ENCODE measurements around the gene ST8SIA1. TPM values are rescaled to one million over a fixed set of nuclear protein-coding genes. Genes with fewer than 3 reads are reported as not detected.

Gene ST8SIA1
- total RNA-seq, 4 donors from 2014 or later = 5.1 to 13.6 (median 9.8) TPM

GRCh38 chr12:22190969-22191368 lies 143.5 kb downstream of the ST8SIA1 start:
- Histone ChIP-seq H3K27ac (replicated peaks in 1 of 4) (no peak overlapping the region), H3K9me3 (no peaks in the 10 kb centered on the region), H3K27me3 (no peaks in the 10 kb centered on the region), H3K4me1 (no peaks in the 10 kb centered on the region), H3K4me3 (no peak overlapping the region), H3K36me3 (no peaks in the 10 kb centered on the region)
- DNase-seq (ENCODE audit: extremely low spot score) = no peak
- TF ChIP-seq POLR2AphosphoS5 (IDR thresholded peaks at IDR 0.05) (no peak), EP300 (IDR thresholded peaks at IDR 0.05) (no peak), POLR2A (IDR thresholded peaks at IDR 0.05; ENCODE audit: low read depth) (no peak)
- TF ChIP-seq, protein P1, sequence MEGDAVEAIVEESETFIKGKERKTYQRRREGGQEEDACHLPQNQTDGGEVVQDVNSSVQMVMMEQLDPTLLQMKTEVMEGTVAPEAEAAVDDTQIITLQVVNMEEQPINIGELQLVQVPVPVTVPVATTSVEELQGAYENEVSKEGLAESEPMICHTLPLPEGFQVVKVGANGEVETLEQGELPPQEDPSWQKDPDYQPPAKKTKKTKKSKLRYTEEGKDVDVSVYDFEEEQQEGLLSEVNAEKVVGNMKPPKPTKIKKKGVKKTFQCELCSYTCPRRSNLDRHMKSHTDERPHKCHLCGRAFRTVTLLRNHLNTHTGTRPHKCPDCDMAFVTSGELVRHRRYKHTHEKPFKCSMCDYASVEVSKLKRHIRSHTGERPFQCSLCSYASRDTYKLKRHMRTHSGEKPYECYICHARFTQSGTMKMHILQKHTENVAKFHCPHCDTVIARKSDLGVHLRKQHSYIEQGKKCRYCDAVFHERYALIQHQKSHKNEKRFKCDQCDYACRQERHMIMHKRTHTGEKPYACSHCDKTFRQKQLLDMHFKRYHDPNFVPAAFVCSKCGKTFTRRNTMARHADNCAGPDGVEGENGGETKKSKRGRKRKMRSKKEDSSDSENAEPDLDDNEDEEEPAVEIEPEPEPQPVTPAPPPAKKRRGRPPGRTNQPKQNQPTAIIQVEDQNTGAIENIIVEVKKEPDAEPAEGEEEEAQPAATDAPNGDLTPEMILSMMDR (IDR thresholded peaks at IDR 0.05) = no peak
- 29% methylated on average over 1 of the region's 1 CpG for WGBS
- intact Hi-C loops (cut with DNase I) = no loop called here

- H3K27ac ChIP-seq (replicated peaks in 1 of 4) = no peak overlapping the region
- H3K9me3 ChIP-seq = no peaks in the 10 kb centered on the region
- H3K36me3 ChIP-seq = no peaks in the 10 kb centered on the region
- TF ChIP-seq POLR2A (IDR thresholded peaks at IDR 0.05; ENCODE audit: low read depth) = no peak
- TF ChIP-seq POLR2AphosphoS5 (IDR thresholded peaks at IDR 0.05) = no peak
- no peak for TF ChIP-seq EP300 (IDR thresholded peaks at IDR 0.05)
- TF ChIP-seq, protein P1 (IDR thresholded peaks at IDR 0.05) = no peak
- intact Hi-C loops (cut with DNase I) = no loop called here
- H3K27me3 ChIP-seq = no peaks in the 10 kb centered on the region
- H3K4me3 ChIP-seq = no peak overlapping the region
- WGBS = 80% methylated on average over 3 of the region's 3 CpGs
- no peaks in the 10 kb centered on the region for H3K4me1 ChIP-seq
- no peak for DNase-seq (ENCODE audit: extremely low spot score)
These were observed 146.1 kb downstream of the ST8SIA1 start for GRCh38 chr12:22188431-22188830.

GRCh38 chr12:22180705-22181104 lies 153.8 kb downstream of the ST8SIA1 start:
- Histone ChIP-seq H3K4me3 (no peak overlapping the region), H3K27me3 (no peaks in the 10 kb centered on the region), H3K36me3 (no peaks in the 10 kb centered on the region), H3K27ac (replicated peaks in 1 of 4) (no peak overlapping the region), H3K4me1 (no peaks in the 10 kb centered on the region), H3K9me3 (no peaks in the 10 kb centered on the region)
- DNase-seq (ENCODE audit: extremely low spot score) = no peak
- TF ChIP-seq, protein P1 (IDR thresholded peaks at IDR 0.05) = no peak
- no peak for TF ChIP-seq POLR2A (IDR thresholded peaks at IDR 0.05; ENCODE audit: low read depth)
- TF ChIP-seq EP300 (IDR thresholded peaks at IDR 0.05) = no peak
- no peak for TF ChIP-seq POLR2AphosphoS5 (IDR thresholded peaks at IDR 0.05)
- intact Hi-C loops (cut with DNase I) = no loop called here
- WGBS = 45% methylated on average over 1 of the region's 1 CpG

DNA sequence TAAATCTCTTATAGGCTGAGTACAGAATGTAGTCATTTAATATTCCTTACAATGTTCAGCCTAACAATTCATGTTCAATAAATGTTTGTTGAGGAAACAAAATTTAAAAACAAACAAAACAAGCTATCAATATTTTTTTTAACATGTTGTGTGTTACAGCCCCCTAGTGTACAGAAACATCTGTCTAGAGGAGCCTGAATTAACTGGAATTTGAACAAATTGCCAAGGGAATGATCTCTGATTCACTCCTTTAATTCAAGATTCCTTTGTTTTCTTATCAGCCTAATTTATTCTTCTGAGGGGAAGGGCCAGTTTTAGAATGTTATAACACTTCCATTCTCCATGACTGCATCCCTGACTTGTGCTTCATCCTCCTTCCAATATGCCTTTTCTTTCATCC lies 161.3 kb downstream of the ST8SIA1 start:
- no peak overlapping the region for H3K27ac ChIP-seq (replicated peaks in 1 of 4)
- no peak for TF ChIP-seq POLR2A (IDR thresholded peaks at IDR 0.05; ENCODE audit: low read depth)
- TF ChIP-seq, protein P1 (IDR thresholded peaks at IDR 0.05) = no peak
- TF ChIP-seq POLR2AphosphoS5 (IDR thresholded peaks at IDR 0.05) = no peak
- no peak for TF ChIP-seq EP300 (IDR thresholded peaks at IDR 0.05)
- H3K4me1 ChIP-seq = no peaks in the 10 kb centered on the region
- H3K27me3 ChIP-seq = no peaks in the 10 kb centered on the region
- no peak overlapping the region for H3K4me3 ChIP-seq
- DNase-seq (ENCODE audit: extremely low spot score) = no peak
- no peaks in the 10 kb centered on the region for H3K36me3 ChIP-seq
- intact Hi-C loops (cut with DNase I) = no loop called here
- H3K9me3 ChIP-seq = no peaks in the 10 kb centered on the region

- 85% methylated on average over 5 of the region's 5 CpGs for WGBS
- intact Hi-C loops (cut with DNase I) = no loop called here
- no peaks in the 10 kb centered on the region for H3K27me3 ChIP-seq
- no peak for DNase-seq (ENCODE audit: extremely low spot score)
- H3K9me3 ChIP-seq = no peaks in the 10 kb centered on the region
- no peak overlapping the region for H3K27ac ChIP-seq (replicated peaks in 1 of 4)
- TF ChIP-seq POLR2AphosphoS5 (IDR thresholded peaks at IDR 0.05) (no peak), EP300 (IDR thresholded peaks at IDR 0.05) (no peak), POLR2A (IDR thresholded peaks at IDR 0.05; ENCODE audit: low read depth) (no peak)
- TF ChIP-seq, protein P1 (IDR thresholded peaks at IDR 0.05) = no peak
- no peak overlapping the region for H3K4me3 ChIP-seq
- H3K4me1 ChIP-seq = no peaks in the 10 kb centered on the region
- H3K36me3 ChIP-seq = no peaks in the 10 kb centered on the region
These were observed 162.0 kb downstream of the ST8SIA1 start for GRCh38 chr12:22172501-22172900.

All from esophagus muscularis mucosa (tissue), 4 donors.